ENCODE data around the gene TMEM132A.
"Not testable (repeated sequence)": the region's sequence is repeated elsewhere in the genome, so short reads cannot be mapped to it uniquely, and the experiment has no call there.

TMEM132A gene

GRCh38 chr11:60906132-60906972 is 17.9 kb upstream of the TMEM132A start, which contains the start of gene PRPF19:
TSS of gene PRPF19 (minus strand) at chr11:60906585. CDS start at chr11:60906382, 203 bp downstream.
- peak; percentile 97 for DNase-seq (ENCODE audit: low spot score)

GRCh38 chr11:60908803-60909202 is 15.5 kb upstream of the TMEM132A start:
- no peak for DNase-seq (ENCODE audit: low spot score)

GRCh38 chr11:60909680-60910280 is 14.5 kb upstream of the TMEM132A start:
- not testable (repeated sequence) for DNase-seq (ENCODE audit: low spot score)

GRCh38 chr11:60910281-60910687 is 14.0 kb upstream of the TMEM132A start:
- no peak for DNase-seq (ENCODE audit: low spot score)

GRCh38 chr11:60910711-60911380 is 13.4 kb upstream of the TMEM132A start:
- peak; percentile 63 for DNase-seq (ENCODE audit: low spot score)

- DNase-seq (ENCODE audit: low spot score): no peak
Measured at GRCh38 chr11:60912223-60912850, 11.9 kb upstream of the TMEM132A start.

- DNase-seq (ENCODE audit: low spot score): no peak
Measured at GRCh38 chr11:60912851-60913528, 11.3 kb upstream of the TMEM132A start.

- DNase-seq (ENCODE audit: low spot score): peak; percentile 87
Measured at GRCh38 chr11:60913793-60914632, 10.2 kb upstream of the TMEM132A start, which contains the start of gene TMEM109. TSS of gene TMEM109 (plus strand) at chr11:60914158. CDS start at chr11:60919694, 5,536 bp downstream.

GRCh38 chr11:60914633-60915247 is 9.5 kb upstream of the TMEM132A start:
- no peak for DNase-seq (ENCODE audit: low spot score)

- DNase-seq (ENCODE audit: low spot score): peak; percentile 72
Measured at GRCh38 chr11:60915248-60915914, 8.9 kb upstream of the TMEM132A start.

GRCh38 chr11:60916669-60917206 is 7.5 kb upstream of the TMEM132A start:
- DNase-seq (ENCODE audit: low spot score): no peak

- no peak for DNase-seq (ENCODE audit: low spot score)
Measured at GRCh38 chr11:60917267-60917666, 7.0 kb upstream of the TMEM132A start.

- no peak for DNase-seq (ENCODE audit: low spot score)
Measured at GRCh38 chr11:60918251-60918938, 5.9 kb upstream of the TMEM132A start.

- peak; percentile 40 for DNase-seq (ENCODE audit: low spot score)
Measured at GRCh38 chr11:60918939-60919265, 5.4 kb upstream of the TMEM132A start.

GRCh38 chr11:60919320-60919719 is 4.9 kb upstream of the TMEM132A start:
- DNase-seq (ENCODE audit: low spot score): no peak

GRCh38 chr11:60919956-60920355 is 4.3 kb upstream of the TMEM132A start:
- no peak for DNase-seq (ENCODE audit: low spot score)

GRCh38 chr11:60921259-60921658 is 3.0 kb upstream of the TMEM132A start:
- no peak for DNase-seq (ENCODE audit: low spot score)

- DNase-seq (ENCODE audit: low spot score): no peak
Measured at GRCh38 chr11:60921777-60922335, 2.4 kb upstream of the TMEM132A start.

GRCh38 chr11:60922906-60923305 is 1.4 kb upstream of the TMEM132A start:
- DNase-seq (ENCODE audit: low spot score): no peak

Data from kidney capillary endothelial cell (primary cell).